HCT116 (cell line): Measurements from ENCODE around the gene RMDN3. TPM values are rescaled to one million over a fixed set of nuclear protein-coding genes. Genes with fewer than 3 reads are reported as not detected.
A peak's percentile ranks its signal among the peaks of the same experiment; 100 is the strongest.

Source experiments
- ATAC-seq: fragments of 200-7000 bp; cut with Tn5 transposase; 2 replicates; pipeline ENCODE4 v1.9.1; 2020; ENCODE audit warnings: mild to moderate bottlenecking, moderate library complexity
- BruUV-seq: library from RNA; stranded (reverse); fragments of 400-500 nt; replicated peaks from 2 replicates; lab custom pipeline; 2021; lab: Mats Ljungman, UMichigan
- CTCF ChIA-PET: fragments of 300-600 bp; sonication (Branson Sonifier 250); formaldehyde crosslinking; loops from one replicate; lab custom pipeline; 2021; ENCODE audit warnings: antibody characterized with exemption; lab: Charles Lee
- POLR2A ChIA-PET: fragments of 300-600, 350-600 bp; sonication (Branson Sonifier 250); formaldehyde crosslinking; loops from one replicate; lab custom pipeline; 2021; ENCODE audit warnings: antibody characterized with exemption; lab: Charles Lee
- RAD21 ChIA-PET, 2 experiments: fragments of 300-600 bp; sonication (Branson Sonifier 250); formaldehyde crosslinking; loops; one replicate each; lab custom pipeline; 2023; ENCODE audit warnings: low total read pairs in 2 of 2; ENCODE audit not compliant: uncharacterized antibody in 2 of 2, unreplicated experiment in 2 of 2, low non-redundant PET in 1 of 2; lab: Charles Lee
- DNase-seq: peaks from one replicate; pipeline ENCODE4 v3.0.0-alpha.2; 2010; ENCODE audit warnings: low read depth, low spot score
- H2AFZ ChIP-seq: fragments of 200-600 bp; shearing (Covaris generic), sonication (generic); 2 replicates; pipeline ENCODE4 v1.6.1; 2017; ENCODE audit warnings: low read depth, mixed run types, mixed read lengths, antibody characterized with exemption, low read length; ENCODE audit not compliant: poor library complexity, severe bottlenecking
- H3K27ac ChIP-seq: 2 replicates; pipeline ENCODE4 v1.5.1; 2012; ENCODE audit warnings: low read depth, low read length
- H3K27me3 ChIP-seq: fragments of 200-600 bp; sonication (generic); 2 replicates; pipeline ENCODE4 v1.6.1; 2016; ENCODE audit warnings: mixed run types, low read length, mixed read lengths; ENCODE audit not compliant: insufficient read depth
- H3K36me3 ChIP-seq, 2 experiments: fragments of 200-500 bp in 1 of 2; fragments of 200-600 bp in 1 of 2; sonication (Bioruptor generic) in 1 of 2; sonication (generic) in 1 of 2; 2 replicates each; pipeline versions ENCODE4 v1.5.1 to v1.6.1; 2014 to 2016; ENCODE audit warnings: low read length in 2 of 2, inconsistent platforms in 1 of 2, mixed read lengths in 1 of 2, mixed run types in 1 of 2; ENCODE audit not compliant: insufficient read depth in 2 of 2, control insufficient read depth in 1 of 2
- H3K4me1 ChIP-seq, 2 experiments: fragments of 200-600 bp in 1 of 2; sonication (generic) in 1 of 2; 2 replicates each; pipeline versions ENCODE4 v1.5.1 to v1.6.1; 2012 to 2017; ENCODE audit warnings: low read length in 2 of 2, inconsistent platforms in 1 of 2, mild to moderate bottlenecking in 1 of 2, mixed read lengths in 1 of 2, mixed run types in 1 of 2, moderate library complexity in 1 of 2; ENCODE audit not compliant: insufficient read depth in 2 of 2, control insufficient read depth in 1 of 2
- H3K4me2 ChIP-seq: fragments of 200-600 bp; sonication (generic); 2 replicates; pipeline ENCODE4 v1.6.1; 2017; ENCODE audit warnings: mixed run types, low read length, mixed read lengths
- H3K4me3 ChIP-seq, 2 experiments: fragments of 200-600 bp in 1 of 2; sonication (generic) in 1 of 2; replicated peaks in 1 of 2; 2 replicates each; pipeline ENCODE4 v1.5.1; 2011 to 2016; ENCODE audit warnings: low read length in 2 of 2, control low read depth in 1 of 2, low read depth in 1 of 2, mild to moderate bottlenecking in 1 of 2, mixed read lengths in 1 of 2, mixed run types in 1 of 2
- H3K79me2 ChIP-seq: fragments of 200-600 bp; sonication (generic); 2 replicates; pipeline ENCODE4 v1.6.1; 2017; ENCODE audit warnings: mild to moderate bottlenecking, mixed run types, low read length, moderate library complexity, mixed read lengths; ENCODE audit not compliant: insufficient read depth
- H3K9ac ChIP-seq: fragments of 200-600 bp; sonication (generic); 2 replicates; pipeline ENCODE4 v1.6.1; 2016; ENCODE audit warnings: low read length, mixed read lengths
- H3K9me2 ChIP-seq: fragments of 200-600 bp; sonication (generic), shearing (Covaris generic); 2 replicates; pipeline ENCODE4 v1.6.1; 2017; ENCODE audit warnings: mixed run types, mild to moderate bottlenecking, moderate library complexity; ENCODE audit not compliant: insufficient read depth
- H3K9me3 ChIP-seq, 2 experiments: fragments of 200-500 bp in 1 of 2; fragments of 200-600 bp in 1 of 2; sonication (Bioruptor generic) in 1 of 2; sonication (generic) in 1 of 2; 2 replicates each; pipeline ENCODE4 v1.6.1; 2014 to 2017; ENCODE audit warnings: low read length in 2 of 2, mixed read lengths in 2 of 2, inconsistent platforms in 1 of 2, low read depth in 1 of 2, mild to moderate bottlenecking in 1 of 2, mixed run types in 1 of 2, moderate library complexity in 1 of 2; ENCODE audit not compliant: control insufficient read depth in 1 of 2, insufficient read depth in 1 of 2
- H4K20me1 ChIP-seq: fragments of 200-600 bp; sonication (generic), shearing (Covaris generic); 2 replicates; pipeline ENCODE4 v1.6.1; 2017; ENCODE audit warnings: mixed run types, mild to moderate bottlenecking, moderate library complexity; ENCODE audit not compliant: insufficient read depth
- ATF3 ChIP-seq: IDR thresholded peaks from 2 replicates; pipeline ENCODE4 v1.6.1; 2012
- CEBPB ChIP-seq: IDR thresholded peaks from 2 replicates; pipeline ENCODE4 v1.6.1; 2012; ENCODE audit warnings: low read depth
- CTCF ChIP-seq, 3 experiments: fragments of 200-600 bp in 1 of 3; sonication (generic) in 1 of 3; IDR thresholded peaks in 2 of 3; conservative IDR thresholded peaks in 1 of 3; 2 replicates each; pipeline ENCODE4 v1.5.1; 2012 to 2017; ENCODE audit warnings: low read depth in 2 of 3, low read length in 2 of 3, antibody characterized with exemption in 1 of 3, borderline replicate concordance in 1 of 3, control low read depth in 1 of 3, mild to moderate bottlenecking in 1 of 3, mixed read lengths in 1 of 3, mixed run types in 1 of 3, moderate library complexity in 1 of 3; ENCODE audit not compliant: insufficient read depth in 1 of 3
- ELF1 ChIP-seq: IDR thresholded peaks from 2 replicates; pipeline ENCODE4 v1.6.1; 2012; ENCODE audit warnings: low read depth, borderline replicate concordance
- ZFX ChIP-seq: fragments of 450-650 bp; IDR thresholded peaks from 2 replicates; pipeline ENCODE4 v1.6.1; 2017
- ZNF274 ChIP-seq: fragments of 200-500 bp; sonication (Bioruptor generic); IDR thresholded peaks from 2 replicates; pipeline ENCODE4 v1.6.1; 2014; ENCODE audit warnings: mild to moderate bottlenecking, low read depth, low read length, inconsistent platforms
- intact Hi-C: fragments of 100-400 bp; cut with micrococcal nuclease; formaldehyde crosslinking; loops from 2 replicates; pipeline ENCODE4 v1.10.0; 2022
- total RNA-seq: library from RNA; stranded (reverse); gene quantifications from one replicate; pipeline ENCODE4 v1.2.1, GENCODE V29; 2021; ENCODE audit not compliant: unreplicated experiment
- TF ChIP-seq, protein P1 (sequence below): IDR thresholded peaks from 2 replicates; pipeline ENCODE4 v1.6.1; 2011; ENCODE audit warnings: mild to moderate bottlenecking, low read length, moderate library complexity; ENCODE audit not compliant: insufficient replicate concordance; ENCODE audit errors: extremely low read depth

RMDN3 gene
- total RNA-seq, 1 experiment from 2014 or later, result 21.5 TPM

- ATAC-seq (peak; percentile 58; the same call in 1 of the 2 replicates), DNase-seq (no peak)
- no peak overlapping the region for H3K9ac ChIP-seq
- no peak overlapping the region for H3K27ac ChIP-seq
- CTCF ChIA-PET, result interaction anchor here (1.0 to 1.6 kb wide), 4 partner anchors 13 to 150 kb away, joined by 3 to 6 read pairs (median 3); partner anchors contain the start of genes DNAJC17, VPS18 and ZFYVE19
- H3K4me2 ChIP-seq, result no peak overlapping the region
- H3K36me3 ChIP-seq, result peaks cover 13 to 21% of the 10 kb centered on the region in 2 experiments; a peak in 3 of 4 replicates
- POLR2A ChIA-PET, result no interaction called here
- no peak overlapping the region for H2AFZ ChIP-seq
- H3K4me1 ChIP-seq, result no peaks in the 10 kb centered on the region
- no peaks in the 10 kb centered on the region for H4K20me1 ChIP-seq
- no peaks in the 10 kb centered on the region for H3K9me3 ChIP-seq
- H3K79me2 ChIP-seq, result no peaks in the 10 kb centered on the region
- no peaks in the 10 kb centered on the region for H3K9me2 ChIP-seq
- BruUV-seq, result no TSS peak
- RAD21 ChIA-PET, result interaction anchor here in 1 of 2 experiments (0.7 kb wide), 1 partner anchor 19 kb away, joined by 3 read pairs; no protein-coding TSS in a partner anchor
- TF ChIP-seq ZFX (no peak), CTCF (IDR thresholded peaks at IDR 0.05 in 2 of 3, conservative IDR thresholded peaks at IDR 0.05 in 1 of 3; ENCODE audit: borderline replicate concordance in 1 of 3, insufficient read depth in 1 of 3, low read depth in 2 of 3, low read length in 2 of 3) (peak in 2 of 3 experiments; percentile 3 to 15; a peak in 1 of 6 replicates)
- no peaks in the 10 kb centered on the region for H3K27me3 ChIP-seq
- H3K4me3 ChIP-seq, result no peak overlapping the region
- intact Hi-C loops, result no loop called here
These were observed 10.9 kb downstream of the RMDN3 start for GRCh38 chr15:40743921-40744814.

GRCh38 chr15:40743485-40743901 is 11.6 kb downstream of the RMDN3 start:
- H3K79me2 ChIP-seq, result no peaks in the 10 kb centered on the region
- H3K4me1 ChIP-seq, result no peaks in the 10 kb centered on the region
- ATAC-seq, result no peak
- no peak overlapping the region for H3K9ac ChIP-seq
- no peak for DNase-seq
- H3K27ac ChIP-seq, result no peak overlapping the region
- no peak overlapping the region for H3K4me3 ChIP-seq
- no peak overlapping the region for H3K4me2 ChIP-seq
- POLR2A ChIA-PET, result no interaction called here
- H4K20me1 ChIP-seq, result no peaks in the 10 kb centered on the region
- no peaks in the 10 kb centered on the region for H3K9me3 ChIP-seq
- no peaks in the 10 kb centered on the region for H3K9me2 ChIP-seq
- TF ChIP-seq, protein P1, sequence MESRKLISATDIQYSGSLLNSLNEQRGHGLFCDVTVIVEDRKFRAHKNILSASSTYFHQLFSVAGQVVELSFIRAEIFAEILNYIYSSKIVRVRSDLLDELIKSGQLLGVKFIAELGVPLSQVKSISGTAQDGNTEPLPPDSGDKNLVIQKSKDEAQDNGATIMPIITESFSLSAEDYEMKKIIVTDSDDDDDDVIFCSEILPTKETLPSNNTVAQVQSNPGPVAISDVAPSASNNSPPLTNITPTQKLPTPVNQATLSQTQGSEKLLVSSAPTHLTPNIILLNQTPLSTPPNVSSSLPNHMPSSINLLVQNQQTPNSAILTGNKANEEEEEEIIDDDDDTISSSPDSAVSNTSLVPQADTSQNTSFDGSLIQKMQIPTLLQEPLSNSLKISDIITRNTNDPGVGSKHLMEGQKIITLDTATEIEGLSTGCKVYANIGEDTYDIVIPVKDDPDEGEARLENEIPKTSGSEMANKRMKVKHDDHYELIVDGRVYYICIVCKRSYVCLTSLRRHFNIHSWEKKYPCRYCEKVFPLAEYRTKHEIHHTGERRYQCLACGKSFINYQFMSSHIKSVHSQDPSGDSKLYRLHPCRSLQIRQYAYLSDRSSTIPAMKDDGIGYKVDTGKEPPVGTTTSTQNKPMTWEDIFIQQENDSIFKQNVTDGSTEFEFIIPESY, result no peak
- TF ChIP-seq CEBPB (no peak), ATF3 (no peak), ELF1 (no peak), ZFX (no peak), ZNF274 (no peak)
- TF ChIP-seq, all 23 proteins: peak for 0
- CTCF ChIA-PET, result interaction anchor here (1.0 kb wide), 1 partner anchor 12 kb away, joined by 3 read pairs; no protein-coding TSS in a partner anchor
- RAD21 ChIA-PET, result no interaction called here
- H3K36me3 ChIP-seq, result peaks cover 20 to 21% of the 10 kb centered on the region in 2 experiments; a peak in 3 of 4 replicates
- no peaks in the 10 kb centered on the region for H3K27me3 ChIP-seq
- no peak overlapping the region for H2AFZ ChIP-seq
- no TSS peak for BruUV-seq
- intact Hi-C loops, result no loop called here
